K562 (cell line): ENCODE data around the gene SLC28A3. TPM values are rescaled to one million over a fixed set of nuclear protein-coding genes. Genes with fewer than 3 reads are reported as not detected.

Source experiments
- ATAC-seq: fragments of 200-7000 bp; cut with Tn5 transposase; 3 replicates; pipeline ENCODE4 v1.9.1; 2020; ENCODE audit warnings: moderate library complexity
- BruUV-seq: library from RNA; stranded (reverse); fragments of 400-500 nt; replicated peaks from 2 replicates; lab custom pipeline; 2021; lab: Mats Ljungman, UMichigan
- CTCF ChIA-PET: fragments of 300-600 bp; formaldehyde crosslinking; extraction: SDS; loops from one replicate; lab custom pipeline; 2021; ENCODE audit warnings: low intra/inter-chr PET ratio; lab: Yijun Ruan, JAX
- POLR2A ChIA-PET: fragments of 300-600, 350-650 bp; sonication (Branson Sonifier 250); formaldehyde crosslinking; extraction: SDS; loops from one replicate; lab custom pipeline; 2021; ENCODE audit warnings: antibody characterized with exemption, inconsistent platforms; lab: Yijun Ruan, JAX
- DNase-seq, 4 experiments: peaks; one replicate each; pipeline versions ENCODE4 v3.0.0 to v3.0.0-alpha.2; 2011 to 2018; ENCODE audit warnings: low spot score in 3 of 4, mixed read lengths in 3 of 4; ENCODE audit errors: extremely low read depth in 1 of 4
- FAIRE-seq: peaks from 2 replicates; lab custom pipeline; 2011; peaks lifted over from hg19 to GRCh38; lab: Jason Lieb, UNC
- H2AFZ ChIP-seq: 2 replicates; pipeline ENCODE4 v1.6.0; 2011; ENCODE audit warnings: low read depth, low read length, control low read depth, inconsistent platforms
- H3K27ac ChIP-seq: fragments of 200-600 bp; 3 replicates; pipeline ENCODE4 v1.8.0; 2011; ENCODE audit warnings: low read depth, mild to moderate bottlenecking, control low read depth, inconsistent platforms, low read length, moderate library complexity, mixed read lengths; ENCODE audit errors: extremely low read depth
- H3K27me3 ChIP-seq, 2 experiments: fragments of 300-600 bp in 1 of 2; 2 replicates in 1 of 2; 3 replicates in 1 of 2; pipeline versions ENCODE4 v1.6.0 to v1.8.0; 2011; ENCODE audit warnings: inconsistent platforms in 2 of 2, low read length in 2 of 2, mild to moderate bottlenecking in 1 of 2, mixed read lengths in 1 of 2, moderate library complexity in 1 of 2; ENCODE audit not compliant: control insufficient read depth in 2 of 2, insufficient read depth in 2 of 2
- H3K36me3 ChIP-seq: fragments of 300-600 bp; 3 replicates; pipeline ENCODE4 v1.8.0; 2011; ENCODE audit warnings: mild to moderate bottlenecking, low read length, inconsistent platforms; ENCODE audit not compliant: control insufficient read depth, insufficient read depth
- H3K4me1 ChIP-seq, 2 experiments: fragments of 200-600 bp in 1 of 2; replicated peaks in 1 of 2; 2 replicates in 1 of 2; 3 replicates in 1 of 2; pipeline versions ENCODE4 v1.5.1 to v1.8.0; 2011; ENCODE audit warnings: inconsistent platforms in 2 of 2, low read length in 2 of 2, mild to moderate bottlenecking in 1 of 2, mixed read lengths in 1 of 2, moderate library complexity in 1 of 2; ENCODE audit not compliant: control insufficient read depth in 2 of 2, insufficient read depth in 2 of 2
- H3K4me2 ChIP-seq: 2 replicates; pipeline ENCODE4 v1.6.1; 2011; ENCODE audit warnings: low read length, control low read depth, inconsistent platforms, mixed read lengths; ENCODE audit not compliant: insufficient read depth
- H3K4me3 ChIP-seq: fragments of 200-600 bp; sonication (generic), shearing (Covaris generic); 2 replicates; pipeline ENCODE4 v1.5.1; 2016; ENCODE audit warnings: control low read depth, inconsistent platforms
- H3K79me2 ChIP-seq: fragments of 200-600 bp; 3 replicates; pipeline ENCODE4 v1.8.0; 2011; ENCODE audit warnings: low read length, inconsistent platforms; ENCODE audit not compliant: control insufficient read depth, insufficient read depth
- H3K9ac ChIP-seq, 2 experiments: 2 replicates each; pipeline versions ENCODE4 v1.6.0 to v1.6.1; 2011; ENCODE audit warnings: low read depth in 2 of 2, low read length in 2 of 2, control low read depth in 1 of 2, inconsistent platforms in 1 of 2, mild to moderate bottlenecking in 1 of 2, mixed read lengths in 1 of 2; ENCODE audit not compliant: insufficient read depth in 1 of 2
- H3K9me1 ChIP-seq: one replicate; pipeline ENCODE4 v1.6.0; 2011; ENCODE audit warnings: inconsistent platforms, mild to moderate bottlenecking, low read length, moderate library complexity; ENCODE audit not compliant: control insufficient read depth, insufficient read depth
- H3K9me3 ChIP-seq: replicated peaks from 2 replicates; pipeline ENCODE4 v1.5.1; 2011; ENCODE audit warnings: low read depth, low read length, inconsistent platforms; ENCODE audit not compliant: control insufficient read depth, insufficient read depth
- H4K20me1 ChIP-seq: replicated peaks from 2 replicates; pipeline ENCODE4 v1.6.1; 2011; ENCODE audit warnings: low read length, inconsistent platforms, mixed read lengths; ENCODE audit not compliant: control insufficient read depth, insufficient read depth
- BRCA1 ChIP-seq, 2 experiments: fragments of 450-650 bp in 1 of 2; sonication (generic) in 1 of 2; formaldehyde crosslinking in 1 of 2; IDR thresholded peaks; 2 replicates each; pipeline versions ENCODE4 v1.5.0 to v1.6.1; 2017 to 2020; ENCODE audit warnings: mild to moderate bottlenecking in 1 of 2, missing genetic modification reagents in 1 of 2
- CBX1 ChIP-seq: sonication (generic); IDR thresholded peaks from 2 replicates; pipeline ENCODE4 v1.6.1; 2016; ENCODE audit warnings: antibody characterized with exemption, low read depth, mild to moderate bottlenecking
- FOS ChIP-seq: IDR thresholded peaks from 3 replicates; pipeline ENCODE4 v1.6.1; 2011; ENCODE audit not compliant: insufficient read length; ENCODE audit errors: extremely low read depth
- FUS ChIP-seq: fragments of 200-400 bp; formaldehyde crosslinking; optimal IDR thresholded peaks from 2 replicates; pipeline ENCODE3; 2017; ENCODE audit warnings: low read depth, low read length
- HMGN3 ChIP-seq: IDR thresholded peaks from 2 replicates; pipeline ENCODE4 v1.6.1; 2011; ENCODE audit warnings: borderline replicate concordance, low read depth, mild to moderate bottlenecking, mixed read lengths, low read length; ENCODE audit not compliant: insufficient read length; ENCODE audit errors: extremely low read depth
- KLF16 ChIP-seq: IDR thresholded peaks from 2 replicates; pipeline ENCODE4 v1.6.1; 2016; ENCODE audit warnings: antibody characterized with exemption
- MAFK ChIP-seq: IDR thresholded peaks from 2 replicates; pipeline ENCODE4 v1.6.1; 2011; ENCODE audit warnings: low read length, improper control_type of control experiment
- PHB2 ChIP-seq: fragments of 450-650 bp; IDR thresholded peaks from 2 replicates; pipeline ENCODE4 v1.6.1; 2017; ENCODE audit warnings: low read depth
- RB1 ChIP-seq: fragments of 450-650 bp; IDR thresholded peaks from 2 replicates; pipeline ENCODE4 v1.6.1; 2017; ENCODE audit warnings: low read depth, mild to moderate bottlenecking
- RBM25 ChIP-seq: fragments of 200-400 bp; formaldehyde crosslinking; IDR thresholded peaks from 2 replicates; pipeline ENCODE4 v1.6.1; 2018; ENCODE audit warnings: low read length, low read depth, moderate library complexity; ENCODE audit not compliant: severe bottlenecking
- ZC3H11A ChIP-seq: IDR thresholded peaks from 2 replicates; pipeline ENCODE4 v1.6.1; 2012; ENCODE audit warnings: low read depth, low read length, improper control_type of control experiment
- ZC3H8 ChIP-seq: fragments of 450-650 bp; IDR thresholded peaks from 2 replicates; pipeline ENCODE4 v1.6.1; 2017
- WGBS: fragments of 100-300 bp; shearing (Covaris generic); methylation state at CpG from one replicate; pipeline ENCODE4 v1.1.6; 2016; ENCODE audit warnings: low coverage, mixed read lengths; ENCODE audit not compliant: insufficient coverage; ENCODE audit errors: missing lambda C conversion rate; 5-methylcytosine and 5-hydroxymethylcytosine counted together
- in situ Hi-C: fragments of 300-500 bp; cut with MboI; formaldehyde crosslinking; loops from 4 replicates; pipeline ENCODE4 v1.15.0; 2018; ENCODE audit warnings: inconsistent platforms, mixed read lengths
- intact Hi-C: fragments of 100-400 bp; cut with micrococcal nuclease; formaldehyde crosslinking; loops from 2 replicates; pipeline ENCODE4 v1.14.2; 2022
- polyA plus RNA-seq, 8 experiments: library from polyadenylated mRNA; depleted of rRNA in 4 of 8; stranded (reverse) in 5 of 8; unstranded in 3 of 8; fragments of >200 nt; fragmentation: Nextera tagmentation in 2 of 8; fragmentation: Illumina TruSeq in 1 of 8; extraction: Ambion mirVana in 2 of 8; extraction: Trizol in 1 of 8; gene quantifications; 2 replicates each; pipeline versions ENCODE4 v1.2.1 to v1.2.3, GENCODE V29; 2011 to 2014; ENCODE audit warnings: inconsistent platforms in 1 of 8, missing spikeins in 1 of 8
- total RNA-seq, 7 experiments: library from RNA; depleted of rRNA in 6 of 7; stranded (reverse); fragments of >200 nt in 6 of 7; fragmentation: Illumina TruSeq in 2 of 7; extraction: Trizol in 2 of 7; gene quantifications; 2 replicates each; pipeline versions ENCODE4 v1.2.1 to v1.2.3, GENCODE V29; 2011 to 2021; ENCODE audit warnings: low replicate concordance in 1 of 7
- TF ChIP-seq, protein P1 (sequence below): fragments of 450-650 bp; IDR thresholded peaks from 2 replicates; pipeline ENCODE4 v1.6.1; 2016

The SLC28A3 gene
- total and polyA plus RNA-seq, 9 of the 15 experiments (the other 6 are each of a cell fraction or from before 2014, with no cell fraction given), result not detected

GRCh38 chr9:84387821-84388220, 47.3 kb upstream of the SLC28A3 start:
- BruUV-seq, result no TSS peak
- TF ChIP-seq RB1 (no peak), ZC3H8 (no peak), BRCA1 (IDR thresholded peaks at IDR 0.05) (no peak), BRCA1 (CRISPR knock-in tag; IDR thresholded peaks at IDR 0.05) (no peak), MAFK (no peak), ZC3H11A (no peak), FUS (no peak), FOS (no peak), RBM25 (no peak), KLF16 (no peak), CBX1 (no peak), PHB2 (no peak), HMGN3 (no peak)
- TF ChIP-seq, protein P1, sequence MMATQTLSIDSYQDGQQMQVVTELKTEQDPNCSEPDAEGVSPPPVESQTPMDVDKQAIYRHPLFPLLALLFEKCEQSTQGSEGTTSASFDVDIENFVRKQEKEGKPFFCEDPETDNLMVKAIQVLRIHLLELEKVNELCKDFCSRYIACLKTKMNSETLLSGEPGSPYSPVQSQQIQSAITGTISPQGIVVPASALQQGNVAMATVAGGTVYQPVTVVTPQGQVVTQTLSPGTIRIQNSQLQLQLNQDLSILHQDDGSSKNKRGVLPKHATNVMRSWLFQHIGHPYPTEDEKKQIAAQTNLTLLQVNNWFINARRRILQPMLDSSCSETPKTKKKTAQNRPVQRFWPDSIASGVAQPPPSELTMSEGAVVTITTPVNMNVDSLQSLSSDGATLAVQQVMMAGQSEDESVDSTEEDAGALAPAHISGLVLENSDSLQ, result no peak
- intact Hi-C loops (no loop called here), in situ Hi-C loops (loop anchor here (25.0 kb wide), 1 partner anchor 1399 kb away; no protein-coding TSS in a partner anchor)
- Histone ChIP-seq H3K4me3 (no peak overlapping the region), H3K36me3 (no peaks in the 10 kb centered on the region), H3K9ac (no peak overlapping the region), H3K4me2 (no peak overlapping the region), H3K27me3 (no peaks in the 10 kb centered on the region), H3K79me2 (no peaks in the 10 kb centered on the region), H3K9me3 (no peaks in the 10 kb centered on the region), H3K4me1 (peaks cover 0 to 4% of the 10 kb centered on the region in 2 experiments; a peak in 2 of 5 replicates), H3K27ac (no peak overlapping the region), H3K9me1 (no peaks in the 10 kb centered on the region), H2AFZ (no peak overlapping the region), H4K20me1 (no peaks in the 10 kb centered on the region)
- POLR2A ChIA-PET, result no interaction called here
- no peak for DNase-seq
- FAIRE-seq, result no peak
- CTCF ChIA-PET, result no interaction called here
- 0% methylated on average over 4 of the region's 5 CpGs for WGBS
- no peak for ATAC-seq
